Loucy (cell line): ENCODE measurements around the gene BHLHE40.

Source experiments
- H2AFZ ChIP-seq: fragments of 200-600 bp; sonication (generic); 2 replicates; pipeline ENCODE4 v1.6.0; 2016; ENCODE audit warnings: antibody characterized with exemption, mild to moderate bottlenecking, low read length, moderate library complexity
- H3F3A ChIP-seq: fragments of 200-600 bp; 2 replicates; pipeline ENCODE4 v1.6.0; 2016; ENCODE audit warnings: antibody characterized with exemption, low read depth, mild to moderate bottlenecking
- H3K27me3 ChIP-seq: fragments of 200-600 bp; sonication (generic); 2 replicates; pipeline ENCODE4 v1.6.1; 2014; ENCODE audit warnings: low read length, mild to moderate bottlenecking; ENCODE audit not compliant: insufficient read depth, poor library complexity, severe bottlenecking
- H3K36me3 ChIP-seq: fragments of 200-600 bp; sonication (generic); 2 replicates; pipeline ENCODE4 v1.6.1; 2016; ENCODE audit warnings: low read length; ENCODE audit not compliant: insufficient read depth
- H3K4me1 ChIP-seq: fragments of 200-600 bp; sonication (generic); 2 replicates; pipeline ENCODE4 v1.5.1; 2014; ENCODE audit warnings: low read length, mild to moderate bottlenecking; ENCODE audit not compliant: insufficient read depth, poor library complexity, severe bottlenecking
- H3K4me2 ChIP-seq: fragments of 200-600 bp; sonication (generic); 2 replicates; pipeline ENCODE4 v1.6.0; 2014; ENCODE audit warnings: antibody characterized with exemption, low read length, low read depth, mild to moderate bottlenecking; ENCODE audit not compliant: poor library complexity, severe bottlenecking
- H3K4me3 ChIP-seq: fragments of 200-600 bp; sonication (generic); 2 replicates; pipeline ENCODE4 v1.5.1; 2014; ENCODE audit warnings: low read length, mild to moderate bottlenecking, mixed read lengths; ENCODE audit not compliant: poor library complexity, severe bottlenecking
- H3K79me2 ChIP-seq: fragments of 200-600 bp; sonication (generic); 2 replicates; pipeline ENCODE4 v1.6.1; 2014; ENCODE audit warnings: low read length; ENCODE audit not compliant: insufficient read depth
- H3K9ac ChIP-seq: fragments of 200-600 bp; sonication (generic); 2 replicates; pipeline ENCODE4 v1.6.0; 2014; ENCODE audit warnings: mild to moderate bottlenecking, low read depth, low read length, moderate library complexity; ENCODE audit not compliant: poor library complexity, severe bottlenecking
- H3K9me2 ChIP-seq: fragments of 200-600 bp; sonication (generic); replicated peaks from 2 replicates; pipeline ENCODE4 v1.6.1; 2016; ENCODE audit warnings: low read depth, low read length, mixed read lengths
- H3K9me3 ChIP-seq: fragments of 200-600 bp; sonication (generic); 2 replicates; pipeline ENCODE4 v1.6.1; 2014; ENCODE audit warnings: mild to moderate bottlenecking, antibody characterized with exemption, low read length, low read depth; ENCODE audit not compliant: insufficient read depth
- H4K20me1 ChIP-seq: fragments of 200-600 bp; sonication (generic); 2 replicates; pipeline ENCODE4 v1.6.0; 2014; ENCODE audit warnings: antibody characterized with exemption, low read length, mild to moderate bottlenecking; ENCODE audit not compliant: insufficient read depth, poor library complexity, severe bottlenecking
- EZH2phosphoT487 ChIP-seq: fragments of 200-600 bp; IDR thresholded peaks from 2 replicates; pipeline ENCODE4 v1.6.1; 2018; ENCODE audit warnings: antibody characterized with exemption, mild to moderate bottlenecking, moderate library complexity, borderline replicate concordance
- TF ChIP-seq, protein P1 (sequence below): fragments of 200-600 bp; sonication (generic); conservative IDR thresholded peaks from 2 replicates; pipeline ENCODE4 v1.5.1; 2014; ENCODE audit warnings: mild to moderate bottlenecking, antibody characterized with exemption, low read length

BHLHE40 gene

DNA sequence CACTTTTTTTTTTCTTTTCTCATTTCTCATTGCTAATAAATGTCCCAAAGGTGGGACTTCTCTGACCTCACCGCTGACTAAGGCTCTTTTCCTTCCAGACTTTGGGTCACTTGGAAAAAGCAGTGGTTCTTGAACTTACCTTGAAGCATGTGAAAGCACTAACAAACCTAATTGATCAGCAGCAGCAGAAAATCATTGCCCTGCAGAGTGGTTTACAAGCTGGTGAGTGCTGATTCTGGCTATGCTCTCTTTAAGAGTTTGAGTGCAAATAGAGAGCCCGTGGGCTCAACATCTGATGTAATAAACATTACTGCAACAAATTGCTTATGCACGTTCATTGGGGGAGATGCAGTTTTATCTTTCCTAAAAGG, 2.0 kb downstream of the BHLHE40 start:
- peaks cover 67% of the 10 kb centered on the region for H3K79me2 ChIP-seq
- H3K9me3 ChIP-seq: no peaks in the 10 kb centered on the region
- H2AFZ ChIP-seq: no peak overlapping the region
- H3K27me3 ChIP-seq: no peaks in the 10 kb centered on the region
- peaks cover 12% of the 10 kb centered on the region for H3F3A ChIP-seq
- H3K9me2 ChIP-seq: no peaks in the 10 kb centered on the region
- no peak for TF ChIP-seq EZH2phosphoT487
- TF ChIP-seq, protein P1, sequence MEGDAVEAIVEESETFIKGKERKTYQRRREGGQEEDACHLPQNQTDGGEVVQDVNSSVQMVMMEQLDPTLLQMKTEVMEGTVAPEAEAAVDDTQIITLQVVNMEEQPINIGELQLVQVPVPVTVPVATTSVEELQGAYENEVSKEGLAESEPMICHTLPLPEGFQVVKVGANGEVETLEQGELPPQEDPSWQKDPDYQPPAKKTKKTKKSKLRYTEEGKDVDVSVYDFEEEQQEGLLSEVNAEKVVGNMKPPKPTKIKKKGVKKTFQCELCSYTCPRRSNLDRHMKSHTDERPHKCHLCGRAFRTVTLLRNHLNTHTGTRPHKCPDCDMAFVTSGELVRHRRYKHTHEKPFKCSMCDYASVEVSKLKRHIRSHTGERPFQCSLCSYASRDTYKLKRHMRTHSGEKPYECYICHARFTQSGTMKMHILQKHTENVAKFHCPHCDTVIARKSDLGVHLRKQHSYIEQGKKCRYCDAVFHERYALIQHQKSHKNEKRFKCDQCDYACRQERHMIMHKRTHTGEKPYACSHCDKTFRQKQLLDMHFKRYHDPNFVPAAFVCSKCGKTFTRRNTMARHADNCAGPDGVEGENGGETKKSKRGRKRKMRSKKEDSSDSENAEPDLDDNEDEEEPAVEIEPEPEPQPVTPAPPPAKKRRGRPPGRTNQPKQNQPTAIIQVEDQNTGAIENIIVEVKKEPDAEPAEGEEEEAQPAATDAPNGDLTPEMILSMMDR: no peak
- peaks cover 22% of the 10 kb centered on the region; the same call in 1 of the 2 replicates for H3K36me3 ChIP-seq
- H3K4me3 ChIP-seq: peak overlapping the region; percentile 79
- H4K20me1 ChIP-seq: peaks cover 34% of the 10 kb centered on the region
- H3K4me2 ChIP-seq: peak overlapping the region; percentile 97
- peak overlapping the region; percentile 69 for H3K9ac ChIP-seq
- H3K4me1 ChIP-seq: peaks cover 57% of the 10 kb centered on the region

DNA sequence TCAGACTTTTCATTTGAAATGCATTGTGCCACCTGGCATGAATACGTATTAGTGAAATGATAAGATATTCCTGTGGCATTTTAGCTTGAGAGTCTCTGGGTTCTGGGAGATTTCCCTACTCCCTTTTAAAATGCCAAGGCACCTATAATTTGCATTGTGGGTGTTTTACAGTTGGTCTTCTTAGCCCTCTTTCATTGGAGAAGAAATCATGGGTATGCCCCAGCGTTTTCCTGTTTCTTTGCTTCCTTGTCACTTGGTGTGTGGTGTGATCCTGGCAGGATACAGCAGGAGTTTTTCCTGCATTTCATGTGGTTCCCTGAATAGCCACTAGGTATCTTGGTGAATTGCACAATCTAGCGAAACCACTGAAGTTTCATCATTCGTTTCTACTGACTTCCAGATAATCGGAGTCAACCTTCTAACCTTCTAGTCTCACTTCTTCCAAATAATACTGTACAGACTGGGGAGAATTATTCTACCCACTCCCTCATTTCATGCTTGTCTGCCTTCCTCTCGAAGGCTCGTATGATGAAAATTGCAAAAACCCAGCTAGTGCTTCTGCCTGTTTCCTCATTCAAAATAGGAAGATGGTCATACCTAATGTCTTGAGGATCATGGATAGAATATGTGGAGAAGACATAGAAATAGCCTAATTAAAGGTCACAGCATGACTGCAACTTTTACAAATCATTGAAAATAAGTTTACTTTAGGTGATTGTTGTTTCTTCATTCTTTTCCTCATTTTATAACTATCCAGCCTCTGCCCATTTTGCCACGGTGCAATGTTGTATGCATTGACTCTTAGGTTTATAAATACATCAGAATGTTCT, 2.6 kb downstream of the BHLHE40 start:
- H3K4me2 ChIP-seq: peak overlapping the region; percentile 97
- H3K9me2 ChIP-seq: no peaks in the 10 kb centered on the region
- peak overlapping the region; percentile 69 for H3K9ac ChIP-seq
- no peaks in the 10 kb centered on the region for H3K9me3 ChIP-seq
- TF ChIP-seq, protein P1: peak; percentile 22; the same call in 1 of the 2 replicates
- no peak for TF ChIP-seq EZH2phosphoT487
- no peak overlapping the region for H2AFZ ChIP-seq
- H3F3A ChIP-seq: peaks cover 12% of the 10 kb centered on the region
- H3K4me1 ChIP-seq: peaks cover 55% of the 10 kb centered on the region
- H3K79me2 ChIP-seq: peaks cover 68% of the 10 kb centered on the region
- H3K27me3 ChIP-seq: no peaks in the 10 kb centered on the region
- H3K4me3 ChIP-seq: peak overlapping the region; percentile 79
- H4K20me1 ChIP-seq: peaks cover 34% of the 10 kb centered on the region
- H3K36me3 ChIP-seq: peaks cover 22% of the 10 kb centered on the region; the same call in 1 of the 2 replicates

GRCh38 chr3:4982773-4983738, 3.8 kb downstream of the BHLHE40 start:
- H3K4me2 ChIP-seq: peak overlapping the region; percentile 97
- H3K27me3 ChIP-seq: no peaks in the 10 kb centered on the region
- no peak for TF ChIP-seq EZH2phosphoT487
- TF ChIP-seq, protein P1: no peak
- peaks cover 12% of the 10 kb centered on the region for H3F3A ChIP-seq
- no peak overlapping the region for H2AFZ ChIP-seq
- peaks cover 34% of the 10 kb centered on the region for H4K20me1 ChIP-seq
- peak overlapping the region; percentile 69 for H3K9ac ChIP-seq
- H3K4me3 ChIP-seq: peak overlapping the region; percentile 79
- no peaks in the 10 kb centered on the region for H3K9me2 ChIP-seq
- no peaks in the 10 kb centered on the region for H3K9me3 ChIP-seq
- peaks cover 22% of the 10 kb centered on the region; the same call in 1 of the 2 replicates for H3K36me3 ChIP-seq
- H3K79me2 ChIP-seq: peaks cover 68% of the 10 kb centered on the region
- H3K4me1 ChIP-seq: peaks cover 49% of the 10 kb centered on the region
